Hepatocyte (in vitro differentiated cells): ENCODE data around the gene TMEM184B.

Experiments used
- CTCF ChIP-seq: fragments of 200-600 bp; sonication (generic); IDR thresholded peaks from 2 replicates; pipeline ENCODE4 v1.5.1; 2016; ENCODE audit warnings: antibody characterized with exemption, mild to moderate bottlenecking; ENCODE audit not compliant: poor library complexity
- EZH2 ChIP-seq: fragments of 200-600 bp; sonication (generic); IDR thresholded peaks from 2 replicates; pipeline ENCODE4 v1.6.1; 2016; ENCODE audit warnings: antibody characterized with exemption, mild to moderate bottlenecking, borderline replicate concordance

- no peak for TF ChIP-seq CTCF
- no peak for TF ChIP-seq EZH2
Observed at GRCh38 chr22:38199826-38200559, 72.8 kb downstream of the TMEM184B start.
